PC-9 (cell line): ENCODE measurements around the gene DUSP22. TPM values are rescaled to one million over a fixed set of nuclear protein-coding genes. Genes with fewer than 3 reads are reported as not detected.

Source experiments
- BruUV-seq: library from RNA; stranded (reverse); fragments of 400-500 nt; replicated peaks from 2 replicates; lab custom pipeline; 2021; lab: Mats Ljungman, UMichigan
- CTCF ChIA-PET: fragments of 300-600 bp; sonication (Branson Sonifier 250); formaldehyde crosslinking; loops from one replicate; lab custom pipeline; 2022; ENCODE audit warnings: antibody characterized with exemption; lab: Charles Lee
- POLR2A ChIA-PET: fragments of 300-600 bp; sonication (Branson Sonifier 250); formaldehyde crosslinking; loops from one replicate; lab custom pipeline; 2022; ENCODE audit warnings: antibody characterized with exemption; ENCODE audit not compliant: unreplicated experiment; lab: Charles Lee
- DNase-seq, 2 experiments: peaks; one replicate each; pipeline versions ENCODE4 v3.0.0 to v3.0.0-alpha.2; 2015 to 2022; ENCODE audit warnings: mixed read lengths in 1 of 2
- H2AFZ ChIP-seq: fragments of 200-600 bp; sonication (generic); 2 replicates; pipeline ENCODE4 v1.8.1; 2017; ENCODE audit warnings: antibody characterized with exemption
- H3F3A ChIP-seq: fragments of 200-600 bp; sonication (generic); 2 replicates; pipeline ENCODE4 v1.8.1; 2017; ENCODE audit warnings: antibody characterized with exemption, mild to moderate bottlenecking, low read depth; ENCODE audit not compliant: insufficient read depth
- H3K27ac ChIP-seq: fragments of 200-600 bp; sonication (generic); 2 replicates; pipeline ENCODE4 v1.6.1; 2016; ENCODE audit warnings: mixed run types
- H3K27me3 ChIP-seq: fragments of 200-600 bp; sonication (generic); 2 replicates; pipeline ENCODE4 v1.6.1; 2016; ENCODE audit warnings: low read depth, mixed run types; ENCODE audit not compliant: insufficient read depth
- H3K36me3 ChIP-seq: fragments of 200-600 bp; sonication (generic); 2 replicates; pipeline ENCODE4 v1.6.1; 2016; ENCODE audit warnings: low read depth, mixed run types
- H3K4me1 ChIP-seq: fragments of 200-600 bp; sonication (generic); replicated peaks from 2 replicates; pipeline ENCODE4 v1.6.1; 2016; ENCODE audit warnings: mixed run types; ENCODE audit not compliant: insufficient read depth
- H3K4me2 ChIP-seq: fragments of 200-600 bp; sonication (generic); 2 replicates; pipeline ENCODE4 v1.6.1; 2017; ENCODE audit warnings: mixed run types
- H3K4me3 ChIP-seq: fragments of 200-600 bp; sonication (generic); 2 replicates; pipeline ENCODE4 v1.6.1; 2016; ENCODE audit warnings: mixed run types
- H3K79me2 ChIP-seq: fragments of 200-600 bp; sonication (generic); 2 replicates; pipeline ENCODE4 v1.6.1; 2017; ENCODE audit warnings: low read depth, mixed run types
- H3K9me2 ChIP-seq: fragments of 200-600 bp; sonication (generic); 2 replicates; pipeline ENCODE4 v1.8.1; 2017; ENCODE audit warnings: mild to moderate bottlenecking; ENCODE audit not compliant: insufficient read depth
- H3K9me3 ChIP-seq: fragments of 200-600 bp; sonication (generic); 2 replicates; pipeline ENCODE4 v1.8.1; 2016; ENCODE audit warnings: low read depth; ENCODE audit not compliant: insufficient read depth
- H4K20me1 ChIP-seq: fragments of 200-600 bp; sonication (generic); 2 replicates; pipeline ENCODE4 v1.8.1; 2017; ENCODE audit not compliant: insufficient read depth
- EZH2 ChIP-seq: fragments of 200-600 bp; sonication (generic); IDR thresholded peaks from 2 replicates; pipeline ENCODE4 v1.8.0; 2017; ENCODE audit warnings: antibody characterized with exemption, low read depth
- intact Hi-C: fragments of 100-400 bp; cut with micrococcal nuclease; formaldehyde crosslinking; loops from one replicate; pipeline ENCODE4 v1.10.0; 2022; ENCODE audit not compliant: unreplicated experiment
- total RNA-seq: library from RNA; stranded (reverse); gene quantifications from 2 replicates; pipeline ENCODE4 v1.2.3, GENCODE V29; 2021
- TF ChIP-seq, protein P1 (sequence below): fragments of 200-600 bp; sonication (generic); conservative IDR thresholded peaks from 2 replicates; pipeline ENCODE4 v1.6.1; 2017; ENCODE audit warnings: mixed run types, antibody characterized with exemption, mild to moderate bottlenecking, moderate library complexity

DUSP22 gene
- total RNA-seq, 1 experiment from 2014 or later, result 25.5 TPM

- no peak for DNase-seq
- Histone ChIP-seq H3K79me2 (no peaks in the 10 kb centered on the region), H2AFZ (no peak overlapping the region), H3K27ac (no peak overlapping the region), H3K9me2 (no peaks in the 10 kb centered on the region), H3K9me3 (no peaks in the 10 kb centered on the region), H3F3A (no peaks in the 10 kb centered on the region), H4K20me1 (no peaks in the 10 kb centered on the region), H3K36me3 (no peaks in the 10 kb centered on the region), H3K4me1 (no peaks in the 10 kb centered on the region), H3K4me3 (no peak overlapping the region), H3K27me3 (peaks cover 5% of the 10 kb centered on the region; the same call in 1 of the 2 replicates), H3K4me2 (no peak overlapping the region)
- ChIA-PET CTCF (no interaction called here), POLR2A (no interaction called here)
- no TSS peak for BruUV-seq
- no peak for TF ChIP-seq EZH2
- TF ChIP-seq, protein P1, sequence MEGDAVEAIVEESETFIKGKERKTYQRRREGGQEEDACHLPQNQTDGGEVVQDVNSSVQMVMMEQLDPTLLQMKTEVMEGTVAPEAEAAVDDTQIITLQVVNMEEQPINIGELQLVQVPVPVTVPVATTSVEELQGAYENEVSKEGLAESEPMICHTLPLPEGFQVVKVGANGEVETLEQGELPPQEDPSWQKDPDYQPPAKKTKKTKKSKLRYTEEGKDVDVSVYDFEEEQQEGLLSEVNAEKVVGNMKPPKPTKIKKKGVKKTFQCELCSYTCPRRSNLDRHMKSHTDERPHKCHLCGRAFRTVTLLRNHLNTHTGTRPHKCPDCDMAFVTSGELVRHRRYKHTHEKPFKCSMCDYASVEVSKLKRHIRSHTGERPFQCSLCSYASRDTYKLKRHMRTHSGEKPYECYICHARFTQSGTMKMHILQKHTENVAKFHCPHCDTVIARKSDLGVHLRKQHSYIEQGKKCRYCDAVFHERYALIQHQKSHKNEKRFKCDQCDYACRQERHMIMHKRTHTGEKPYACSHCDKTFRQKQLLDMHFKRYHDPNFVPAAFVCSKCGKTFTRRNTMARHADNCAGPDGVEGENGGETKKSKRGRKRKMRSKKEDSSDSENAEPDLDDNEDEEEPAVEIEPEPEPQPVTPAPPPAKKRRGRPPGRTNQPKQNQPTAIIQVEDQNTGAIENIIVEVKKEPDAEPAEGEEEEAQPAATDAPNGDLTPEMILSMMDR, result no peak
- intact Hi-C loops, result no loop called here
These were observed 38.3 kb upstream of the DUSP22 start for GRCh38 chr6:254016-254415.

DNA sequence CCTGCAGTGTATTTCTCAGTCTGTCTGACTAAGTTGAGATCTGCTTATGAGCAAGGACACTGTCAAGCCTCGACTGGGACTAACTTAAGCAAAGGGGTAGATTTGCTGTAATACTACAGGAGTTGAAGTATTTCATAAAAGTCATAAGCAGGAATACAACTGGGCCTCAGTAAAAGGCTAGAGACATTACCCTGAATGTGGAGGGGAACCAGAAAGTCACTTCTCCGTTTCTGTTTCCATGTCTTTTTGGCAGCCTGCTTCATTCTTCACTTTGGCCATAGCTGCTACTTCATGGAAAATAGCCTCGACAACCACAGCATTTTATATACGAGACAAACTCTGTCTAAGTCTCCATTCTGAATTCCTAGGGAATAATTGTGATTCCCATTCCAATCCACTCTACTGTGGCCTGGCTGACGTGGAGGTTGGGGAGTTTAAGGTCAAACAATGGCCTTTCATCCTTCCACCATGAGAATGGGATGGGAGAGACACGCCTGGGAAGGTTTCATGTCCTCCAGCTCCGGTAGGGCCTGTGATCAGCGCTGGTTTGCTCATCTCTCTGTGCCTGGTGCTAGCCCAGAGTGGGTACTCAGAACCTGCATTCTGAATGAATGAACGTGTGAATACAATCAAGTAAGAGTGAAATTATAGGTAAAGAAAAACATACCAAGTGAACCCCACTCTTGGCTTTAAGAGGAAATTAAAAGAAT is 37.1 kb upstream of the DUSP22 start:
- no peaks in the 10 kb centered on the region for H3F3A ChIP-seq
- CTCF ChIA-PET, result no interaction called here
- no TSS peak for BruUV-seq

DNA sequence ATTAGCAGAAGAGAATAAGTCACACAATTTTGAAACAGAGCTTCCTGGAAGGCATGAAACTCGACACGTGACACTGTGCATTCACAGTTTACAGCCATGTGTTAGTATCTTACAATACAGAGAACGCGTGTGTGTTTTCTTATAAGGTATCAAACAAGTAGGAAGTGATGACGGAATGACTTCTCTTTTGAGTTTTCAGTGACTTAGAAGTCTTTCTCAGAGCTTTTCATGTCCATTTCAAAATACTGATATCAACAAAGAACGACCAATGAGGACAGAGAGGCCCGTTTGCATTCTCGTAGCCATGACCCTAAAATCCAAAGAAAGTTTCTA is 36.6 kb upstream of the DUSP22 start:
- H3K27me3 ChIP-seq, result peaks cover 2% of the 10 kb centered on the region; the same call in 1 of the 2 replicates
- no peak overlapping the region for H3K4me3 ChIP-seq
- H3K36me3 ChIP-seq, result no peaks in the 10 kb centered on the region
- no peaks in the 10 kb centered on the region for H3K79me2 ChIP-seq
- H4K20me1 ChIP-seq, result no peaks in the 10 kb centered on the region
- H3F3A ChIP-seq, result no peaks in the 10 kb centered on the region
- intact Hi-C loops, result no loop called here
- H2AFZ ChIP-seq, result no peak overlapping the region
- TF ChIP-seq EZH2, result no peak
- TF ChIP-seq, protein P1, result no peak
- BruUV-seq, result no TSS peak
- ChIA-PET CTCF (no interaction called here), POLR2A (no interaction called here)
- H3K27ac ChIP-seq, result no peak overlapping the region
- H3K4me1 ChIP-seq, result no peaks in the 10 kb centered on the region
- no peak overlapping the region for H3K4me2 ChIP-seq
- H3K9me2 ChIP-seq, result no peaks in the 10 kb centered on the region
- H3K9me3 ChIP-seq, result no peaks in the 10 kb centered on the region
- DNase-seq, result no peak

More for the DNA sequence above, 37.1 kb upstream of the DUSP22 start:
- Histone ChIP-seq H3K36me3 (no peaks in the 10 kb centered on the region), H3K9me3 (no peaks in the 10 kb centered on the region), H3K4me2 (no peak overlapping the region), H3K27me3 (peaks cover 5% of the 10 kb centered on the region; the same call in 1 of the 2 replicates), H3K9me2 (no peaks in the 10 kb centered on the region), H2AFZ (no peak overlapping the region), H3K4me3 (no peak overlapping the region), H3K4me1 (no peaks in the 10 kb centered on the region), H3K79me2 (no peaks in the 10 kb centered on the region), H4K20me1 (no peaks in the 10 kb centered on the region), H3K27ac (no peak overlapping the region)
- intact Hi-C loops, result no loop called here
- POLR2A ChIA-PET, result no interaction called here
- no peak for DNase-seq
- TF ChIP-seq EZH2, result no peak
- TF ChIP-seq, protein P1, result no peak
